Type B pancreatic cell (in vitro differentiated cells): Measurements from ENCODE around the gene C11orf54. TPM values are rescaled to one million over a fixed set of nuclear protein-coding genes. Genes with fewer than 3 reads are reported as not detected.

Experiments used
- DNase-seq: peaks from one replicate; pipeline ENCODE4 v3.0.0; 2021; ENCODE audit warnings: mixed read lengths; ENCODE audit not compliant: unreplicated experiment; ENCODE audit errors: extremely low spot score
- H3K27ac Mint-ChIP-seq: 2 replicates; pipeline ENCODE4 v1.8.0; 2021; ENCODE audit warnings: mild to moderate bottlenecking, mixed read lengths
- H3K27me3 Mint-ChIP-seq: 2 replicates; pipeline ENCODE4 v1.8.0; 2021; ENCODE audit warnings: mixed read lengths
- H3K36me3 Mint-ChIP-seq: 2 replicates; pipeline ENCODE4 v1.8.0; 2021; ENCODE audit warnings: mixed read lengths
- H3K4me1 Mint-ChIP-seq: one replicate; pipeline ENCODE4 v1.8.0; 2021; ENCODE audit warnings: mixed read lengths; ENCODE audit not compliant: unreplicated experiment
- H3K4me3 Mint-ChIP-seq: 2 replicates; pipeline ENCODE4 v1.8.0; 2021; ENCODE audit warnings: mild to moderate bottlenecking, mixed read lengths
- H3K9me3 Mint-ChIP-seq: 2 replicates; pipeline ENCODE4 v1.8.0; 2021; ENCODE audit warnings: mixed read lengths
- CTCF ChIP-seq: fragments of 200-600 bp; sonication (generic); conservative IDR thresholded peaks from 2 replicates; pipeline ENCODE4 v1.5.0; 2021; ENCODE audit warnings: antibody characterized with exemption, mild to moderate bottlenecking
- total RNA-seq: library from RNA; stranded (reverse); gene quantifications from 2 replicates; pipeline ENCODE4 v1.2.1, GENCODE V29; 2021; ENCODE audit warnings: low replicate concordance

Gene C11orf54
- total RNA-seq, 1 donor from 2014 or later: 29.9 TPM

- Mint-ChIP-seq H3K9me3 (no peaks in the 10 kb centered on the region), H3K4me1 (peaks cover 35% of the 10 kb centered on the region)
- TF ChIP-seq CTCF: no peak
These were observed 1.3 kb upstream of the C11orf54 start for GRCh38 chr11:93740031-93740729.

GRCh38 chr11:93740730-93741093 lies 760 bp upstream of the C11orf54 start:
- no peak for DNase-seq
- no peak for TF ChIP-seq CTCF
- H3K36me3 Mint-ChIP-seq: peaks cover 42% of the 10 kb centered on the region
- peaks cover 37% of the 10 kb centered on the region for H3K4me1 Mint-ChIP-seq
- peak overlapping the region; percentile 100 for H3K4me3 Mint-ChIP-seq
- peak overlapping the region; percentile 99 for H3K27ac Mint-ChIP-seq
- H3K9me3 Mint-ChIP-seq: no peaks in the 10 kb centered on the region
- no peaks in the 10 kb centered on the region for H3K27me3 Mint-ChIP-seq

More at GRCh38 chr11:93740031-93740729, 1.3 kb upstream of the C11orf54 start:
- H3K4me3 Mint-ChIP-seq: peak overlapping the region; percentile 100
- H3K27ac Mint-ChIP-seq: peak overlapping the region; percentile 99
- H3K36me3 Mint-ChIP-seq: peaks cover 42% of the 10 kb centered on the region
- no peak for DNase-seq
- no peaks in the 10 kb centered on the region for H3K27me3 Mint-ChIP-seq

GRCh38 chr11:93741882-93742226 lies 382 bp downstream of the C11orf54 start:
- Mint-ChIP-seq H3K27ac (peak overlapping the region; percentile 99), H3K27me3 (no peaks in the 10 kb centered on the region), H3K36me3 (peaks cover 32% of the 10 kb centered on the region), H3K4me1 (peaks cover 40% of the 10 kb centered on the region), H3K9me3 (no peaks in the 10 kb centered on the region), H3K4me3 (peak overlapping the region; percentile 100)
- no peak for TF ChIP-seq CTCF
- DNase-seq: no peak

GRCh38 chr11:93743291-93743690 lies 1.8 kb downstream of the C11orf54 start:
- Mint-ChIP-seq H3K27ac (peak overlapping the region; percentile 27), H3K27me3 (no peaks in the 10 kb centered on the region), H3K4me1 (peaks cover 28% of the 10 kb centered on the region), H3K4me3 (peak overlapping the region; percentile 70), H3K36me3 (peaks cover 19% of the 10 kb centered on the region), H3K9me3 (no peaks in the 10 kb centered on the region)
- no peak for DNase-seq
- no peak for TF ChIP-seq CTCF

GRCh38 chr11:93744669-93745004 lies 3.2 kb downstream of the C11orf54 start:
- peak overlapping the region; percentile 55 for H3K27ac Mint-ChIP-seq
- no peak for TF ChIP-seq CTCF
- peak overlapping the region; percentile 73 for H3K4me3 Mint-ChIP-seq
- peaks cover 15% of the 10 kb centered on the region for H3K4me1 Mint-ChIP-seq
- H3K36me3 Mint-ChIP-seq: peaks cover 5% of the 10 kb centered on the region
- DNase-seq: no peak
- H3K9me3 Mint-ChIP-seq: no peaks in the 10 kb centered on the region
- no peaks in the 10 kb centered on the region for H3K27me3 Mint-ChIP-seq
